Astrocyte (in vitro differentiated cells and primary cell): ENCODE data around the gene LHPP.

ENCODE experiments used
- CTCF ChIP-seq: IDR thresholded peaks from 2 replicates; pipeline ENCODE4 v1.5.1; 2011; ENCODE audit warnings: low read depth, mild to moderate bottlenecking, inconsistent platforms, low read length, moderate library complexity; ENCODE audit not compliant: insufficient read depth
- EZH2 ChIP-seq: IDR thresholded peaks from 2 replicates; pipeline ENCODE4 v1.6.1; 2012; ENCODE audit warnings: mild to moderate bottlenecking, low read length, inconsistent platforms; ENCODE audit not compliant: insufficient read depth

GRCh38 chr10:124650263-124650662 is 188.6 kb downstream of the LHPP start:
- TF ChIP-seq CTCF = no peak
- no peak for TF ChIP-seq EZH2
